IMR-90 (cell line): ENCODE results near the gene BTG4. TPM values are rescaled to one million over a fixed set of nuclear protein-coding genes. Genes with fewer than 3 reads are reported as not detected.

Source experiments
- ATAC-seq: fragments of 200-7000 bp; cut with Tn5 transposase; 2 replicates; pipeline ENCODE4 v1.9.1; 2020; ENCODE audit warnings: low read depth, mild to moderate bottlenecking, moderate library complexity
- BruUV-seq: library from RNA; stranded (reverse); fragments of 400-500 nt; replicated peaks from 2 replicates; lab custom pipeline; 2021; lab: Mats Ljungman, UMichigan
- CTCF ChIA-PET: fragments of 300-600 bp; formaldehyde crosslinking; extraction: SDS; loops from one replicate; lab custom pipeline; 2021; ENCODE audit warnings: antibody characterized with exemption; lab: Yijun Ruan, JAX
- POLR2A ChIA-PET: fragments of 300-600 bp; sonication (Branson Sonifier 250); formaldehyde crosslinking; loops from one replicate; lab custom pipeline; 2022; ENCODE audit warnings: antibody characterized with exemption; ENCODE audit not compliant: unreplicated experiment; lab: Charles Lee
- DNase-seq: peaks from one replicate; pipeline ENCODE4 v3.0.0; 2013
- H2AFZ ChIP-seq: replicated peaks from 2 replicates; pipeline ENCODE3; 2013; ENCODE audit warnings: low read length, mild to moderate bottlenecking; ENCODE audit not compliant: poor library complexity
- H2AK5ac ChIP-seq: 2 replicates; pipeline ENCODE4 v1.6.1; 2013; ENCODE audit warnings: low read depth, low read length, inconsistent platforms
- H2AK9ac ChIP-seq: replicated peaks from 2 replicates; pipeline ENCODE3; 2013; ENCODE audit warnings: mild to moderate bottlenecking, low read depth, low read length, moderate library complexity; ENCODE audit not compliant: poor library complexity
- H2BK120ac ChIP-seq: 2 replicates; pipeline ENCODE4 v1.6.1; 2013; ENCODE audit warnings: low read depth, low read length, inconsistent platforms
- H2BK15ac ChIP-seq: 3 replicates; pipeline ENCODE4 v1.6.1; 2013; ENCODE audit warnings: low read depth, low read length, inconsistent platforms
- H2BK20ac ChIP-seq: 2 replicates; pipeline ENCODE4 v1.6.1; 2013; ENCODE audit warnings: low read depth, mild to moderate bottlenecking, inconsistent platforms, low read length, moderate library complexity
- H2BK5ac ChIP-seq: 2 replicates; pipeline ENCODE4 v1.6.1; 2013; ENCODE audit warnings: mild to moderate bottlenecking, low read depth, low read length, inconsistent platforms; ENCODE audit not compliant: poor library complexity, severe bottlenecking
- H3K14ac ChIP-seq: replicated peaks from 2 replicates; pipeline ENCODE4 v1.6.1; 2013; ENCODE audit warnings: low read depth, low read length, inconsistent platforms
- H3K18ac ChIP-seq: 2 replicates; pipeline ENCODE4 v1.6.1; 2013; ENCODE audit warnings: low read depth, low read length, control low read depth
- H3K23ac ChIP-seq: 2 replicates; pipeline ENCODE4 v1.6.1; 2013; ENCODE audit warnings: low read depth, low read length, inconsistent platforms
- H3K27ac ChIP-seq: 2 replicates; pipeline ENCODE4 v1.5.1; 2013; ENCODE audit warnings: mild to moderate bottlenecking, control low read depth, low read length; ENCODE audit not compliant: insufficient read depth
- H3K27me3 ChIP-seq: 2 replicates; pipeline ENCODE4 v1.6.1; 2013; ENCODE audit warnings: low read length; ENCODE audit not compliant: control insufficient read depth, insufficient read depth
- H3K36me3 ChIP-seq: 2 replicates; pipeline ENCODE4 v1.6.1; 2013; ENCODE audit warnings: low read length, mixed read lengths; ENCODE audit not compliant: control insufficient read depth, insufficient read depth
- H3K4ac ChIP-seq: 2 replicates; pipeline ENCODE4 v1.6.1; 2013; ENCODE audit warnings: low read depth, low read length, inconsistent platforms
- H3K4me1 ChIP-seq: 2 replicates; pipeline ENCODE4 v1.6.1; 2013; ENCODE audit warnings: low read length, mixed read lengths; ENCODE audit not compliant: control insufficient read depth, insufficient read depth
- H3K4me2 ChIP-seq: 2 replicates; pipeline ENCODE4 v1.6.1; 2013; ENCODE audit warnings: low read depth, mild to moderate bottlenecking, control low read depth, low read length, moderate library complexity
- H3K4me3 ChIP-seq: 2 replicates; pipeline ENCODE4 v1.5.1; 2013; ENCODE audit warnings: low read depth, mild to moderate bottlenecking, control low read depth, low read length, moderate library complexity; ENCODE audit not compliant: insufficient read depth
- H3K56ac ChIP-seq: 2 replicates; pipeline ENCODE4 v1.6.1; 2013; ENCODE audit warnings: low read length, inconsistent platforms; ENCODE audit not compliant: insufficient read depth; ENCODE audit errors: extremely low read depth
- H3K79me1 ChIP-seq, 2 experiments: 2 replicates each; pipeline ENCODE4 v1.6.1; 2013; ENCODE audit warnings: low read length in 2 of 2, inconsistent platforms in 1 of 2, low read depth in 1 of 2
- H3K9ac ChIP-seq: 2 replicates; pipeline ENCODE4 v1.6.1; 2013; ENCODE audit warnings: low read depth, low read length, control low read depth
- H3K9me1 ChIP-seq: 2 replicates; pipeline ENCODE4 v1.6.1; 2013; ENCODE audit warnings: low read length, inconsistent platforms; ENCODE audit not compliant: insufficient read depth
- H3K9me3 ChIP-seq: 2 replicates; pipeline ENCODE4 v1.6.1; 2013; ENCODE audit warnings: low read length; ENCODE audit not compliant: control insufficient read depth, insufficient read depth
- H4K20me1 ChIP-seq: 2 replicates; pipeline ENCODE4 v1.6.1; 2013; ENCODE audit warnings: low read length, inconsistent platforms; ENCODE audit not compliant: insufficient read depth
- H4K5ac ChIP-seq: 2 replicates; pipeline ENCODE4 v1.6.1; 2013; ENCODE audit warnings: mild to moderate bottlenecking, low read depth, low read length, control low read depth
- H4K8ac ChIP-seq, 2 experiments: 2 replicates each; pipeline ENCODE4 v1.6.1; 2013; ENCODE audit warnings: low read depth in 2 of 2, low read length in 2 of 2, control low read depth in 1 of 2, inconsistent platforms in 1 of 2
- H4K91ac ChIP-seq: 2 replicates; pipeline ENCODE4 v1.6.1; 2013; ENCODE audit warnings: low read depth, low read length, inconsistent platforms; ENCODE audit not compliant: insufficient read depth
- CEBPB ChIP-seq: IDR thresholded peaks from 2 replicates; pipeline ENCODE4 v1.6.1; 2012; ENCODE audit warnings: low read depth, low read length, improper control_type of control experiment
- CHD1 ChIP-seq: IDR thresholded peaks from 2 replicates; pipeline ENCODE4 v1.6.1; 2012; ENCODE audit warnings: low read depth, low read length, improper control_type of control experiment
- FOS ChIP-seq: fragments of 150-350 bp; IDR thresholded peaks from 2 replicates; pipeline ENCODE4 v1.6.1; 2016; ENCODE audit warnings: low read depth, low read length
- MAFK ChIP-seq: IDR thresholded peaks from 2 replicates; pipeline ENCODE4 v1.6.1; 2012; ENCODE audit warnings: low read depth, low read length, improper control_type of control experiment
- MAZ ChIP-seq: IDR thresholded peaks from 2 replicates; pipeline ENCODE4 v1.6.1; 2012; ENCODE audit warnings: low read depth, mild to moderate bottlenecking, low read length, improper control_type of control experiment, moderate library complexity, borderline replicate concordance
- MXI1 ChIP-seq: IDR thresholded peaks from 2 replicates; pipeline ENCODE4 v1.6.1; 2012; ENCODE audit warnings: low read depth, mild to moderate bottlenecking, low read length, moderate library complexity, borderline replicate concordance
- NFE2L2 ChIP-seq: fragments of 150-350 bp; IDR thresholded peaks from 2 replicates; pipeline ENCODE4 v1.6.1; 2016; ENCODE audit warnings: low read depth, mild to moderate bottlenecking, low read length
- POLR2A ChIP-seq: IDR thresholded peaks from 2 replicates; pipeline ENCODE4 v1.6.1; 2012; ENCODE audit warnings: mild to moderate bottlenecking, low read depth, low read length
- RAD21 ChIP-seq: IDR thresholded peaks from 2 replicates; pipeline ENCODE4 v1.6.1; 2012; ENCODE audit warnings: low read length, improper control_type of control experiment
- RCOR1 ChIP-seq: IDR thresholded peaks from 2 replicates; pipeline ENCODE4 v1.6.1; 2012; ENCODE audit warnings: mild to moderate bottlenecking, low read length, improper control_type of control experiment; ENCODE audit not compliant: insufficient replicate concordance
- RFX5 ChIP-seq: IDR thresholded peaks from 2 replicates; pipeline ENCODE4 v1.8.0; 2012; ENCODE audit warnings: low read depth, mild to moderate bottlenecking, low read length, moderate library complexity
- SMC3 ChIP-seq: fragments of 150-350 bp; IDR thresholded peaks from 2 replicates; pipeline ENCODE4 v1.6.1; 2016; ENCODE audit warnings: low read depth, mild to moderate bottlenecking, antibody characterized with exemption, low read length, moderate library complexity
- WGBS, 2 experiments: methylation state at CpG; one replicate each; pipeline versions ENCODE4 v1.1.5 to v1.1.7; 2013; ENCODE audit warnings: missing lambda C conversion rate in 2 of 2; ENCODE audit not compliant: insufficient read length in 1 of 2; ENCODE audit errors: extremely low coverage in 2 of 2; 5-methylcytosine and 5-hydroxymethylcytosine counted together
- dilution Hi-C: fragments of 300-500 bp; cut with HindIII; formaldehyde crosslinking; loops from one replicate; pipeline ENCODE4 v1.14.3; 2018; ENCODE audit warnings: low sequenced_read_pairs; ENCODE audit not compliant: unreplicated experiment
- in situ Hi-C: fragments of 300-500 bp; cut with MboI; formaldehyde crosslinking; loops from 3 replicates; pipeline ENCODE4 v1.14.3; 2019; ENCODE audit warnings: low sequenced_read_pairs, inconsistent platforms, mixed read lengths
- intact Hi-C: fragments of 100-400 bp; cut with micrococcal nuclease; formaldehyde crosslinking; loops from 2 replicates; pipeline ENCODE4 v1.10.0; 2022
- polyA plus RNA-seq, 3 experiments: library from polyadenylated mRNA; depleted of rRNA; stranded (reverse); fragments of >200 nt; gene quantifications; 2 replicates each; pipeline ENCODE4 v1.2.3, GENCODE V29; 2012; ENCODE audit warnings: low replicate concordance in 1 of 3
- total RNA-seq: library from RNA; depleted of rRNA; stranded (reverse); fragments of >200 nt; gene quantifications from 2 replicates; pipeline ENCODE4 v1.2.3, GENCODE V29; 2012
- TF ChIP-seq, protein P1 (sequence below): fragments of 150-350 bp; IDR thresholded peaks from 2 replicates; pipeline ENCODE4 v1.6.1; 2017; ENCODE audit warnings: mild to moderate bottlenecking, antibody characterized with exemption, low read length, low read depth
- TF ChIP-seq, protein P2 (sequence below): conservative IDR thresholded peaks from 2 replicates; pipeline ENCODE4 v1.5.1; 2012; ENCODE audit warnings: mild to moderate bottlenecking, low read depth, low read length, improper control_type of control experiment
- TF ChIP-seq, protein P3 (sequence below): fragments of 150-350 bp; IDR thresholded peaks from 2 replicates; pipeline ENCODE4 v1.6.1; 2016; ENCODE audit warnings: low read depth, mild to moderate bottlenecking, low read length, moderate library complexity, borderline replicate concordance

The BTG4 gene
- total and polyA plus RNA-seq, 2 of the 4 experiments (the other 2 are of a cell fraction): not detected

DNA sequence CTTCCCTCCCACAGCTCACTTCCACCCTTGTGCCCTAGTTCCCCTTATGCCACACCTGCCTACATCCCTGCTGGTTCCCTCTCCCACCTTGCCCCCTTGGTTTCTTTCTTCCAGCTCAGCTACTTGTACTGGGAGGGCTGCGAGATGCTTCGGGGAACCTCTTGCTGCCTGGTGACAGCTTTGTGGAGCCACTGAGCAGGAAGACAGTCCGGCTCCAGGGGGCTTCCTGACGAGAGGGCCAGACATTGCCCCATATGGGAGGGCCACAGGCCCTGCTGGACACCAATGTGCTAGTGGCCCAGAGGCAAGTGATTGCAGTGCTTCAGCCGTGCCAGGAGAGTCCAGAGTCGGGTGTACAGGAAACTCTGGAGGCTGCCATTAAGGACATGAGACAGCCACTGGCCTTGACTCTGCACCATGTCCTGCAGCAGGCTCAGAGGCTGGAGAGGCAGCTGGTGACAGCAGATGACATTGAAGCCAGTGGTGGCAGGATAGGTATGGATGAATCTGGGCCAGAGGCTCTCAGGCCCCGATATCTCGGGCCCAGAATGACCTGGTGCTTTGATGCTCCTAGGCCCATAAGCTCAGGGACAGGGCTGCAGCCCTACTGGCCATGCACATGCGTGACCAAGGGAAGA, 54.3 kb downstream of the BTG4 start:
- in situ Hi-C loops: loop anchor here (10.0 kb wide), 1 partner anchor 317 kb away; no protein-coding TSS in a partner anchor
- intact Hi-C loops: loop anchor here (10.0 kb wide), 1 partner anchor 137 kb away; no protein-coding TSS in a partner anchor
- ChIA-PET POLR2A (no interaction called here), CTCF (interaction anchor here (1.3 kb wide), 1 partner anchor 100 kb away, joined by 3 read pairs; no protein-coding TSS in a partner anchor)
- Histone ChIP-seq H4K8ac (no peak overlapping the region), H2AFZ (no peak overlapping the region), H3K4me2 (no peak overlapping the region), H3K36me3 (no peaks in the 10 kb centered on the region), H3K79me1 (no peaks in the 10 kb centered on the region), H2AK9ac (no peak overlapping the region), H3K27ac (no peak overlapping the region), H4K5ac (no peak overlapping the region), H3K9me1 (0 out of 2 replicates have a peak, but pooled peaks cover 3% of the 10 kb centered on the region), H2BK20ac (no peak overlapping the region), H4K20me1 (no peaks in the 10 kb centered on the region), H4K91ac (no peak overlapping the region), H2BK120ac (no peak overlapping the region), H2BK5ac (no peak overlapping the region), H3K27me3 (peaks cover 2% of the 10 kb centered on the region; the same call in 1 of the 2 replicates), H3K4me3 (no peak overlapping the region), H3K18ac (no peak overlapping the region), H3K9me3 (no peaks in the 10 kb centered on the region), H3K23ac (no peak overlapping the region), H2BK15ac (no peak overlapping the region), H3K4ac (no peak overlapping the region), H3K9ac (no peak overlapping the region), H3K14ac (no peak overlapping the region), H3K4me1 (peaks cover 7% of the 10 kb centered on the region), H3K56ac (no peak overlapping the region), H2AK5ac (no peak overlapping the region)
- dilution Hi-C loops: no loop called here
- whole genome bisulfite sequencing, 2 experiments: 88% methylated on average over 4 of the region's 9 CpGs; no CpG with 5 or more reads in 1 of the 2 experiments
- no peak for DNase-seq
- BruUV-seq: no TSS peak
- no peak for ATAC-seq
- no peak for TF ChIP-seq RFX5
- TF ChIP-seq, protein P1, sequence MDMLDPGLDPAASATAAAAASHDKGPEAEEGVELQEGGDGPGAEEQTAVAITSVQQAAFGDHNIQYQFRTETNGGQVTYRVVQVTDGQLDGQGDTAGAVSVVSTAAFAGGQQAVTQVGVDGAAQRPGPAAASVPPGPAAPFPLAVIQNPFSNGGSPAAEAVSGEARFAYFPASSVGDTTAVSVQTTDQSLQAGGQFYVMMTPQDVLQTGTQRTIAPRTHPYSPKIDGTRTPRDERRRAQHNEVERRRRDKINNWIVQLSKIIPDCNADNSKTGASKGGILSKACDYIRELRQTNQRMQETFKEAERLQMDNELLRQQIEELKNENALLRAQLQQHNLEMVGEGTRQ: no peak
- TF ChIP-seq, protein P2, sequence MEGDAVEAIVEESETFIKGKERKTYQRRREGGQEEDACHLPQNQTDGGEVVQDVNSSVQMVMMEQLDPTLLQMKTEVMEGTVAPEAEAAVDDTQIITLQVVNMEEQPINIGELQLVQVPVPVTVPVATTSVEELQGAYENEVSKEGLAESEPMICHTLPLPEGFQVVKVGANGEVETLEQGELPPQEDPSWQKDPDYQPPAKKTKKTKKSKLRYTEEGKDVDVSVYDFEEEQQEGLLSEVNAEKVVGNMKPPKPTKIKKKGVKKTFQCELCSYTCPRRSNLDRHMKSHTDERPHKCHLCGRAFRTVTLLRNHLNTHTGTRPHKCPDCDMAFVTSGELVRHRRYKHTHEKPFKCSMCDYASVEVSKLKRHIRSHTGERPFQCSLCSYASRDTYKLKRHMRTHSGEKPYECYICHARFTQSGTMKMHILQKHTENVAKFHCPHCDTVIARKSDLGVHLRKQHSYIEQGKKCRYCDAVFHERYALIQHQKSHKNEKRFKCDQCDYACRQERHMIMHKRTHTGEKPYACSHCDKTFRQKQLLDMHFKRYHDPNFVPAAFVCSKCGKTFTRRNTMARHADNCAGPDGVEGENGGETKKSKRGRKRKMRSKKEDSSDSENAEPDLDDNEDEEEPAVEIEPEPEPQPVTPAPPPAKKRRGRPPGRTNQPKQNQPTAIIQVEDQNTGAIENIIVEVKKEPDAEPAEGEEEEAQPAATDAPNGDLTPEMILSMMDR: no peak
- TF ChIP-seq NFE2L2: no peak
- TF ChIP-seq CEBPB: no peak
- no peak for TF ChIP-seq RCOR1
- no peak for TF ChIP-seq SMC3
- TF ChIP-seq FOS: no peak
- TF ChIP-seq MAZ: no peak
- TF ChIP-seq, protein P3, sequence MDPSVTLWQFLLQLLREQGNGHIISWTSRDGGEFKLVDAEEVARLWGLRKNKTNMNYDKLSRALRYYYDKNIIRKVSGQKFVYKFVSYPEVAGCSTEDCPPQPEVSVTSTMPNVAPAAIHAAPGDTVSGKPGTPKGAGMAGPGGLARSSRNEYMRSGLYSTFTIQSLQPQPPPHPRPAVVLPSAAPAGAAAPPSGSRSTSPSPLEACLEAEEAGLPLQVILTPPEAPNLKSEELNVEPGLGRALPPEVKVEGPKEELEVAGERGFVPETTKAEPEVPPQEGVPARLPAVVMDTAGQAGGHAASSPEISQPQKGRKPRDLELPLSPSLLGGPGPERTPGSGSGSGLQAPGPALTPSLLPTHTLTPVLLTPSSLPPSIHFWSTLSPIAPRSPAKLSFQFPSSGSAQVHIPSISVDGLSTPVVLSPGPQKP: no peak
- no peak for TF ChIP-seq POLR2A
- TF ChIP-seq RAD21: no peak
- TF ChIP-seq MXI1: no peak
- no peak for TF ChIP-seq CHD1
- no peak for TF ChIP-seq MAFK
